Measurements from ENCODE around the gene UPF2. TPM values are rescaled to one million over a fixed set of nuclear protein-coding genes. Genes with fewer than 3 reads are reported as not detected.
"Not testable (repeated sequence)": the region's sequence is repeated elsewhere in the genome, so short reads cannot be mapped to it uniquely, and the experiment has no call there.

UPF2 gene
- total RNA-seq, 2 donors from 2014 or later: 10.6 to 26.0 TPM

DNA sequence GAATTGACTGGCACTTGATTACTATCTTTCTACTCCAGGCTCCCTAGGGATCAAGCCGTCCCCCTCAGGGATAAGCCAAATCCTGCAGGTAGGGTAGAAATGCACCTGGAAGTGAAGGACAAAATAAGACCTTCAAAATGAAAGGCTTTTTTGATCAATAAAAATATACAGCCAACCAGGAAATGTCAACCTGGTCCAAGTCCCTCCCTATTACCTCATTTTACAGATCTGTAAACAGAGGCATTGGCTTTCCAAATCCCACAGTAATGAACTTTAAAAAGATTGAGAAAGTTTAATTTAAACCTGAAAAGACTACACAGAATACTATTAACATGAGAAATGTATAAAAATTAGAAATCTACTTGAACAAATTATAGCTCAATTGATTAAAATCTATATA, 53.7 kb downstream of the UPF2 start:
- Histone ChIP-seq H3K27me3 (replicated peaks; ENCODE audit: insufficient read depth) (no peaks in the 10 kb centered on the region), H3K9me3 (no peaks in the 10 kb centered on the region), H3K4me1 (ENCODE audit: control insufficient read depth in 1 of 2, low read depth in 2 of 2) (no peaks in the 10 kb centered on the region), H3K4me3 (no peak overlapping the region), H3K36me3 (no peaks in the 10 kb centered on the region), H3K27ac (no peak overlapping the region)
- DNase-seq (ENCODE audit: low spot score) (no peak), ATAC-seq (ENCODE audit: insufficient number of reproducible peaks, low FRiP score, low read depth) (no peak)
- TF ChIP-seq, protein P1, sequence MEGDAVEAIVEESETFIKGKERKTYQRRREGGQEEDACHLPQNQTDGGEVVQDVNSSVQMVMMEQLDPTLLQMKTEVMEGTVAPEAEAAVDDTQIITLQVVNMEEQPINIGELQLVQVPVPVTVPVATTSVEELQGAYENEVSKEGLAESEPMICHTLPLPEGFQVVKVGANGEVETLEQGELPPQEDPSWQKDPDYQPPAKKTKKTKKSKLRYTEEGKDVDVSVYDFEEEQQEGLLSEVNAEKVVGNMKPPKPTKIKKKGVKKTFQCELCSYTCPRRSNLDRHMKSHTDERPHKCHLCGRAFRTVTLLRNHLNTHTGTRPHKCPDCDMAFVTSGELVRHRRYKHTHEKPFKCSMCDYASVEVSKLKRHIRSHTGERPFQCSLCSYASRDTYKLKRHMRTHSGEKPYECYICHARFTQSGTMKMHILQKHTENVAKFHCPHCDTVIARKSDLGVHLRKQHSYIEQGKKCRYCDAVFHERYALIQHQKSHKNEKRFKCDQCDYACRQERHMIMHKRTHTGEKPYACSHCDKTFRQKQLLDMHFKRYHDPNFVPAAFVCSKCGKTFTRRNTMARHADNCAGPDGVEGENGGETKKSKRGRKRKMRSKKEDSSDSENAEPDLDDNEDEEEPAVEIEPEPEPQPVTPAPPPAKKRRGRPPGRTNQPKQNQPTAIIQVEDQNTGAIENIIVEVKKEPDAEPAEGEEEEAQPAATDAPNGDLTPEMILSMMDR (IDR thresholded peaks at IDR 0.05): no peak

GRCh38 chr10:11986593-11987216, 55.9 kb downstream of the UPF2 start:
- H3K36me3 ChIP-seq: no peaks in the 10 kb centered on the region
- TF ChIP-seq, protein P1 (IDR thresholded peaks at IDR 0.05): peak; percentile 75
- ATAC-seq (ENCODE audit: insufficient number of reproducible peaks, low FRiP score, low read depth): peak; percentile 65

GRCh38 chr10:11982253-11982652, 60.4 kb downstream of the UPF2 start:
- TF ChIP-seq, protein P1 (IDR thresholded peaks at IDR 0.05): no peak
- Histone ChIP-seq H3K36me3 (peaks cover 1% of the 10 kb centered on the region), H3K27ac (no peak overlapping the region), H3K27me3 (replicated peaks; ENCODE audit: insufficient read depth) (no peaks in the 10 kb centered on the region), H3K4me1 (ENCODE audit: control insufficient read depth in 1 of 2, low read depth in 2 of 2) (no peaks in the 10 kb centered on the region), H3K4me3 (no peak overlapping the region), H3K9me3 (no peaks in the 10 kb centered on the region)
- DNase-seq (ENCODE audit: low spot score) (no peak), ATAC-seq (ENCODE audit: insufficient number of reproducible peaks, low FRiP score, low read depth) (no peak)

More at GRCh38 chr10:11986593-11987216, 55.9 kb downstream of the UPF2 start:
- Histone ChIP-seq H3K4me1 (ENCODE audit: control insufficient read depth in 1 of 2, low read depth in 2 of 2) (no peaks in the 10 kb centered on the region), H3K27me3 (replicated peaks; ENCODE audit: insufficient read depth) (no peaks in the 10 kb centered on the region), H3K9me3 (no peaks in the 10 kb centered on the region), H3K4me3 (no peak overlapping the region), H3K27ac (no peak overlapping the region)
- DNase-seq (ENCODE audit: low spot score): peak; percentile 49

- Histone ChIP-seq H3K36me3 (peaks cover 7% of the 10 kb centered on the region), H3K4me1 (ENCODE audit: control insufficient read depth in 1 of 2, low read depth in 2 of 2) (no peaks in the 10 kb centered on the region), H3K27me3 (replicated peaks; ENCODE audit: insufficient read depth) (no peaks in the 10 kb centered on the region), H3K27ac (no peak overlapping the region), H3K9me3 (no peaks in the 10 kb centered on the region), H3K4me3 (no peak overlapping the region)
- ATAC-seq (ENCODE audit: insufficient number of reproducible peaks, low FRiP score, low read depth) (no peak), DNase-seq (ENCODE audit: low spot score) (no peak)
- TF ChIP-seq, protein P1 (IDR thresholded peaks at IDR 0.05): no peak
Observed at GRCh38 chr10:11975795-11976194, 66.8 kb downstream of the UPF2 start.

DNA sequence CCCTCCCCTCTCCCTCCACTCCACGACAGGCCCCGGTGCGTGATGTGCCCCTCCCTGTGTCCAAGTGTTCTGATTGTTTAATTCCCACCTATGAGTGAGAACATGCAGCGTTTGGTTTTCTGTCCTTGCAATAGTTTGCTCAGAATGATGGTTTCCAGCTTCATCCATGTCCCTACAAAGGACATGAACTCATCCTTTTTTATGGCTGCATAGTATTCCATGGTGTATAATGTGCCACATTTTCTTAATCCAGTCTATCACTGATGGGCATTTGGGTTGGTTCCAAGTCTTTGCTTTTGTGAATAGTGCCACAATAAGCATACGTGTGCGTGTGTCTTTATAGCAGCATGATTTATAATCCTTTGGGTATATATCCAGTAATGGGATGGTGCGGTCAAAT, 70.1 kb downstream of the UPF2 start:
- H3K9me3 ChIP-seq: not testable (repeated sequence)
- H3K36me3 ChIP-seq: peaks cover 13% of the 10 kb centered on the region

GRCh38 chr10:11962176-11962575, 80.4 kb downstream of the UPF2 start:
- Histone ChIP-seq H3K27ac (no peak overlapping the region), H3K36me3 (peaks cover 28% of the 10 kb centered on the region), H3K27me3 (replicated peaks; ENCODE audit: insufficient read depth) (no peaks in the 10 kb centered on the region), H3K4me3 (no peak overlapping the region), H3K4me1 (ENCODE audit: control insufficient read depth in 1 of 2, low read depth in 2 of 2) (no peaks in the 10 kb centered on the region), H3K9me3 (no peaks in the 10 kb centered on the region)
- no peak for DNase-seq (ENCODE audit: low spot score)
- no peak for ATAC-seq (ENCODE audit: insufficient number of reproducible peaks, low FRiP score, low read depth)
- TF ChIP-seq, protein P1 (IDR thresholded peaks at IDR 0.05): no peak

More for the DNA sequence above, 70.1 kb downstream of the UPF2 start:
- not testable (repeated sequence) for DNase-seq (ENCODE audit: low spot score); H3K27me3 ChIP-seq (replicated peaks; ENCODE audit: insufficient read depth); ATAC-seq (ENCODE audit: insufficient number of reproducible peaks, low FRiP score, low read depth); H3K4me1 ChIP-seq (ENCODE audit: control insufficient read depth in 1 of 2, low read depth in 2 of 2); H3K27ac ChIP-seq; H3K4me3 ChIP-seq

Measured in thoracic aorta (tissue), 2 donors.